Measurements from ENCODE around the gene RUSC1.
A peak's percentile ranks its signal among the peaks of the same experiment; 100 is the strongest.
"Not testable (repeated sequence)": the region's sequence is repeated elsewhere in the genome, so short reads cannot be mapped to it uniquely, and the experiment has no call there.

Gene RUSC1

GRCh38 chr1:155320661-155321617 lies at the start of gene RUSC1:
Gene RUSC1, plus strand, starts transcription at chr1:155320894. Its CDS starts 880 bp downstream, at chr1:155321774.
- peak; percentile 83 to 97 for DNase-seq

GRCh38 chr1:155272466-155273342 lies 48.0 kb upstream of the RUSC1 start:
- DNase-seq, result peak; percentile 83 to 95

- peak; percentile 99 to 100 for DNase-seq
These were observed 47.1 kb upstream of the RUSC1 start, which contains the start of gene CLK2 for GRCh38 chr1:155273343-155274245. Gene CLK2, minus strand, starts transcription at chr1:155273504. Its CDS starts 2,527 bp downstream, at chr1:155270977.

GRCh38 chr1:155277070-155277901 lies 43.4 kb upstream of the RUSC1 start, which contains the start of gene HCN3:
Gene HCN3, plus strand, starts transcription at chr1:155277463. Its CDS starts 128 bp downstream, at chr1:155277591.
- DNase-seq, result peak; percentile 98 to 100

- DNase-seq, result peak; percentile 98 to 99
These were observed 42.6 kb upstream of the RUSC1 start for GRCh38 chr1:155277902-155278688.

GRCh38 chr1:155278689-155279160 lies 42.0 kb upstream of the RUSC1 start:
- DNase-seq, result no peak

GRCh38 chr1:155279268-155279667 lies 41.4 kb upstream of the RUSC1 start:
- no peak for DNase-seq

- no peak for DNase-seq
These were observed 38.1 kb upstream of the RUSC1 start for GRCh38 chr1:155282488-155283091.

- no peak for DNase-seq
These were observed 36.2 kb upstream of the RUSC1 start for GRCh38 chr1:155284476-155284875.

GRCh38 chr1:155285063-155285462 lies 35.6 kb upstream of the RUSC1 start:
- no peak for DNase-seq

- DNase-seq, result no peak
These were observed 35.1 kb upstream of the RUSC1 start for GRCh38 chr1:155285631-155286044.

- DNase-seq, result no peak
These were observed 34.1 kb upstream of the RUSC1 start for GRCh38 chr1:155286544-155286943.

- no peak for DNase-seq
These were observed 32.6 kb upstream of the RUSC1 start for GRCh38 chr1:155287987-155288543.

- DNase-seq, result not testable (repeated sequence)
These were observed 29.7 kb upstream of the RUSC1 start for GRCh38 chr1:155291006-155291405.

GRCh38 chr1:155293086-155293749 lies 27.5 kb upstream of the RUSC1 start:
- no peak for DNase-seq

GRCh38 chr1:155294520-155295182 lies 26.0 kb upstream of the RUSC1 start:
- no peak for DNase-seq

- DNase-seq, result no peak
These were observed 25.3 kb upstream of the RUSC1 start for GRCh38 chr1:155295183-155295941.

GRCh38 chr1:155295942-155296267 lies 24.8 kb upstream of the RUSC1 start:
- DNase-seq, result no peak

Measured in NCI-H526 (cell line).